Upper lobe of left lung (tissue), 6 donors: ENCODE measurements around the gene CADM1. TPM values are rescaled to one million over a fixed set of nuclear protein-coding genes. Genes with fewer than 3 reads are reported as not detected.

Experiments
- ATAC-seq, 2 donors: fragments of 200-7000 bp; cut with Tn5 transposase; one replicate each; pipeline ENCODE4 v1.9.1; 2022; ENCODE audit warnings: mild to moderate bottlenecking in 2 of 2, moderate library complexity in 2 of 2; ENCODE audit not compliant: low FRiP score in 2 of 2
- DNase-seq, 2 donors: peaks; one replicate each; pipeline ENCODE4 v3.0.0-alpha.2; 2019 to 2020
- H3K27ac ChIP-seq, 4 donors: fragments of 200-600 bp; sonication (generic); one replicate each; pipeline ENCODE4 v1.5.1; 2016 to 2019
- H3K27me3 ChIP-seq, 4 donors: fragments of 200-600 bp; sonication (generic); one replicate each; pipeline ENCODE4 v1.5.1; 2017 to 2019
- H3K36me3 ChIP-seq, 4 donors: fragments of 200-600 bp; sonication (generic); one replicate each; pipeline ENCODE4 v1.5.1; 2016 to 2019
- H3K4me1 ChIP-seq, 4 donors: fragments of 200-600 bp; sonication (generic); one replicate each; pipeline ENCODE4 v1.5.1; 2018 to 2019
- H3K4me3 ChIP-seq, 4 donors: fragments of 200-600 bp; sonication (generic); one replicate each; pipeline ENCODE4 v1.5.1; 2017 to 2019; ENCODE audit warnings: mild to moderate bottlenecking in 2 of 4, moderate library complexity in 1 of 4
- H3K9me3 ChIP-seq, 4 donors: fragments of 200-600 bp; sonication (generic); one replicate each; pipeline ENCODE4 v1.5.1; 2018 to 2019
- CTCF ChIP-seq, 6 experiments: fragments of 450-650 bp in 4 of 6; fragments of 200-600 bp in 2 of 6; sonication (generic) in 2 of 6; IDR thresholded peaks; one replicate each; pipeline ENCODE4 v1.5.1; 2016 to 2019; ENCODE audit warnings: antibody characterized with exemption in 6 of 6
- EP300 ChIP-seq, 4 donors: sonication (generic); formaldehyde crosslinking; IDR thresholded peaks; one replicate each; pipeline ENCODE4 v1.5.1; 2017; ENCODE audit warnings: antibody characterized with exemption in 4 of 4, control low read depth in 2 of 4
- POLR2A ChIP-seq, 4 donors: fragments of 450-650 bp; IDR thresholded peaks; one replicate each; pipeline ENCODE4 v1.5.1; 2016 to 2017; ENCODE audit warnings: antibody characterized with exemption in 4 of 4, mild to moderate bottlenecking in 2 of 4
- POLR2AphosphoS5 ChIP-seq, 2 donors: sonication (generic); formaldehyde crosslinking; IDR thresholded peaks; one replicate each; pipeline ENCODE4 v1.5.1; 2017; ENCODE audit warnings: antibody characterized with exemption in 2 of 2
- WGBS, 2 donors: methylation state at CpG; one replicate each; pipeline ENCODE4 v1.1.5; 2017 to 2018; 5-methylcytosine and 5-hydroxymethylcytosine counted together
- total RNA-seq, 6 donors: library from RNA; depleted of rRNA in 4 of 6; stranded (reverse); fragments of >200 nt in 4 of 6; gene quantifications; one replicate each; pipeline versions ENCODE4 v1.1.0 to v1.2.1, GENCODE V29; 2016 to 2021
- donor health status: DM: no; HTN: no; CAD: no; lungs with moderate emphysema.
- donor health status: DM: no; HTN: yes; CAD: no; lungs with severe emphysema.

Gene CADM1
- total RNA-seq, 6 donors from 2014 or later, result 69.9 to 212 (median 125) TPM

DNA sequence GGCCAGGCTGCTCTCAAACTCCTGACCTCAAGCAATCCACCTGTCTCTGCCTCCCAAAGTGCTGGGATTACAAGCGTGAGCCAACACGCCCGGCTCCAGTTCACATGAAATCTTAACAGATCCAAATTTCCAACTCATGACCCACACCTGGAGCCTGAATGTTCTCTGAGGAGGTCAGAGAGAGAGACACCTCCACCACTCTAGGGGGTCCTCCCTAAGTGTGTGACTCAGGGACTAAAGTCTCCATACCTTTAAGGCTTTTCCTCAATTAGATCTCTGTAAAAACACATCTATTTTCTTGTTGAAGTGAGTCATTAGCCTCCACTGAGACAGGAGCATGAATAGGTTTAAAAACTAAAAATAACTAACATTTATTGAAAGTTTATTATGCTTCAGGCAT, 376.4 kb downstream of the CADM1 start:
- Histone ChIP-seq H3K4me1 (no peaks in the 10 kb centered on the region), H3K27ac (no peak overlapping the region), H3K36me3 (no peaks in the 10 kb centered on the region), H3K4me3 (no peak overlapping the region), H3K9me3 (no peaks in the 10 kb centered on the region), H3K27me3 (no peaks in the 10 kb centered on the region)
- ATAC-seq (no peak), DNase-seq (no peak)
- 78 to 100% methylated on average over 3 of the region's 3 CpGs for WGBS, 2 donors
- TF ChIP-seq POLR2A (IDR thresholded peaks at IDR 0.05), result no peak
- TF ChIP-seq POLR2AphosphoS5 (IDR thresholded peaks at IDR 0.05), result no peak
- TF ChIP-seq EP300 (IDR thresholded peaks at IDR 0.05), result no peak
- TF ChIP-seq CTCF (IDR thresholded peaks at IDR 0.05), result no peak

DNA sequence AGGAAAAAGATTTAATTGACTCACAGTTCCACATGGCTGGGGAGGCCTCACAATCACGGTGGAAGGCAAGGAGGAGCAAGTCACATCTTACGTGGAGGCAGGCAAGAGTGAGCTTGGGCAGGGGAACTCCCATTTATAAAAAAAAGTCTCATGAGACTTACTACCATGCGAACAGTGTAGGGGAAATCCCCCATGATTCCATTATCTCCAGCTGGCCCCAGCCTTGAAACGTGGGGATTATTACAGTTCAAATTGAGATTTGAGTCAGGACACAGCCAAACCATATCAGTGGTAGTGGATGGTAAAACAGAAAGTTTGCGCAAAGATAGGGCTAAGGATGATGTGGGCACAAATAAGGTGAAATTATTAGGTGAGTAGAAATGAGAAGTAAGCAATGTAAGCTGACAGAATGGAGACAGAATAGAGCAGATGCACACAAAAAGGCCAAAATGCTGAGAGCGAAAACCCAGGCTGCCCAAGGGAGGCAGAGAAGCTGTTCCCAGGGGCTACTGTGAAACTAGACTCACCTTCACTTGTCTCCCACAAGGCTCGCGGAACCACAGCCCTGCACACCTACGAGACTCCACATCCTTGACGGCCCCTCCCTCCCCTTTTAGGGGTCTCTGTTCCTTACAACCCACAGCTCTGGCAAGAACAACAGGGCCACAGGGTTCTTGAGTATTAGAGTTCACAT, 377.6 kb downstream of the CADM1 start:
- Histone ChIP-seq H3K4me3 (no peak overlapping the region), H3K36me3 (no peaks in the 10 kb centered on the region), H3K9me3 (no peaks in the 10 kb centered on the region), H3K4me1 (no peaks in the 10 kb centered on the region), H3K27me3 (no peaks in the 10 kb centered on the region), H3K27ac (no peak overlapping the region)
- TF ChIP-seq CTCF (IDR thresholded peaks at IDR 0.05) (no peak), EP300 (IDR thresholded peaks at IDR 0.05) (no peak), POLR2AphosphoS5 (IDR thresholded peaks at IDR 0.05) (no peak), POLR2A (IDR thresholded peaks at IDR 0.05) (no peak)
- WGBS, 2 donors, result 76 to 85% methylated on average over 10 of the region's 10 CpGs
- ATAC-seq (no peak), DNase-seq (no peak)

GRCh38 chr11:115126092-115126491, 378.1 kb downstream of the CADM1 start:
- Histone ChIP-seq H3K4me1 (no peaks in the 10 kb centered on the region), H3K36me3 (no peaks in the 10 kb centered on the region), H3K4me3 (no peak overlapping the region), H3K27me3 (no peaks in the 10 kb centered on the region), H3K9me3 (no peaks in the 10 kb centered on the region), H3K27ac (no peak overlapping the region)
- ATAC-seq, result no peak
- WGBS, 2 donors, result 80 to 84% methylated on average over 2 of the region's 2 CpGs
- no peak for DNase-seq
- TF ChIP-seq EP300 (IDR thresholded peaks at IDR 0.05), result no peak
- TF ChIP-seq POLR2AphosphoS5 (IDR thresholded peaks at IDR 0.05), result no peak
- no peak for TF ChIP-seq CTCF (IDR thresholded peaks at IDR 0.05)
- no peak for TF ChIP-seq POLR2A (IDR thresholded peaks at IDR 0.05)

DNA sequence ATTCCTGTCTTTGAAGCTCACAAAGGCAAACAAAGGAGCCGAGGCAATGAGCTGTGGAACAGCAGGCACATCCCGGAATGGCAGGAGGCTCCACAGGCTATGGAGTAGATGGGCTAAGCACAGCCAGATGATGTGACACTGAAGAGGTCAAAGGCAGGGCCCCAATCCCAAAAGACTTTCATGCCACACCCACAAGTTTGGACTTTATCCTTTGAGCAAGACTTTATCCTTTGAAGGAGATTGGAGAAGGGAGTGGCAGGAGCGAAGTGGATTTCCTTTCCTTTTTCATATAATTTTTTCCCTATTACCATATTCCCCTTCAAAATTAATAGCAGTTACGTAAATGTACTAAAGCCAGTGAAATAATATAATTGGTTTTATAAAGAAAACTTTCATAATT, 379.4 kb downstream of the CADM1 start:
- no peak for TF ChIP-seq EP300 (IDR thresholded peaks at IDR 0.05)
- TF ChIP-seq CTCF (IDR thresholded peaks at IDR 0.05), result no peak
- no peak for TF ChIP-seq POLR2AphosphoS5 (IDR thresholded peaks at IDR 0.05)
- TF ChIP-seq POLR2A (IDR thresholded peaks at IDR 0.05), result no peak
- Histone ChIP-seq H3K4me3 (no peak overlapping the region), H3K27me3 (no peaks in the 10 kb centered on the region), H3K9me3 (no peaks in the 10 kb centered on the region), H3K4me1 (no peaks in the 10 kb centered on the region), H3K36me3 (no peaks in the 10 kb centered on the region), H3K27ac (no peak overlapping the region)
- WGBS, 2 donors, result 76 to 83% methylated on average over 4 of the region's 4 CpGs
- DNase-seq (no peak), ATAC-seq (no peak)

DNA sequence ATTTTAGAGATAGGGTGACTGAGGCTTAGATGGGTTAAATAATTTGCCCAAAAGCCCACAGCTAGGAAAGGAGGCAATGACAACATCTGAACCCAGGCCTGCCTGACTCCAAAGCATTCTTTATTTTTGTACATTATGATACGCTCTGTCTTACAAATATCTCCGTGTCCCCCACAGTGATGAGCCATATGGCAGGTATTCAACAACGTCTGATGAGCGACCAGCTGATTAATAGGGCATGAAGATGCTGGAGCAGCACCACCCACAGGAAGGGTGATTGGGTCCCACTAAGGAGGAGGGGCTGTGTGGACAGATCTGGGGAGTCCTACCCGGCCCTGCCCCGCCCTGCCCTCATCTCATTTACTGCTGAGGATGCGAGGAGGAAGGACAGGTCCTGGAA, 380.6 kb downstream of the CADM1 start:
- H3K27me3 ChIP-seq, result no peaks in the 10 kb centered on the region
- no peak for DNase-seq
- no peaks in the 10 kb centered on the region for H3K4me1 ChIP-seq
- no peaks in the 10 kb centered on the region for H3K9me3 ChIP-seq
- H3K4me3 ChIP-seq, result no peak overlapping the region
- H3K36me3 ChIP-seq, result no peaks in the 10 kb centered on the region
- no peak for ATAC-seq
- WGBS, 2 donors, result 86 to 94% methylated on average over 7 of the region's 7 CpGs
- no peak overlapping the region for H3K27ac ChIP-seq
- no peak for TF ChIP-seq CTCF (IDR thresholded peaks at IDR 0.05)
- no peak for TF ChIP-seq POLR2AphosphoS5 (IDR thresholded peaks at IDR 0.05)
- TF ChIP-seq POLR2A (IDR thresholded peaks at IDR 0.05), result no peak
- TF ChIP-seq EP300 (IDR thresholded peaks at IDR 0.05), result no peak
